Activated CD4-positive, alpha-beta memory T cell treated with anti-CD3 and anti-CD28 coated beads, Interleukin-2, amount 10 ng/mL, durations not matched to agents 7 days and 5 days (primary cell): ENCODE results near the gene CUL9. TPM values are rescaled to one million over a fixed set of nuclear protein-coding genes. Genes with fewer than 3 reads are reported as not detected.
"Not testable (repeated sequence)": the region's sequence is repeated elsewhere in the genome, so short reads cannot be mapped to it uniquely, and the experiment has no call there.

ENCODE experiments used
- CTCF ChIA-PET: fragments of 350-600 bp; sonication (Branson Sonifier 250); formaldehyde crosslinking; loops from one replicate; lab custom pipeline; 2021; ENCODE audit warnings: antibody characterized with exemption, inconsistent platforms; lab: Charles Lee
- POLR2A ChIA-PET: fragments of 350-600 bp; sonication (Branson Sonifier 250); formaldehyde crosslinking; loops from one replicate; lab custom pipeline; 2021; ENCODE audit warnings: antibody characterized with exemption; lab: Charles Lee
- DNase-seq: peaks from one replicate; pipeline ENCODE4 v3.0.0-alpha.2; 2020
- H3K27ac Mint-ChIP-seq: one replicate; pipeline ENCODE4 v1.8.0; 2021; ENCODE audit warnings: mild to moderate bottlenecking, mixed read lengths
- H3K27me3 Mint-ChIP-seq: one replicate; pipeline ENCODE4 v1.8.0; 2021; ENCODE audit warnings: mixed read lengths
- H3K36me3 Mint-ChIP-seq: one replicate; pipeline ENCODE4 v1.8.0; 2021; ENCODE audit warnings: low read depth, mixed read lengths
- H3K4me1 Mint-ChIP-seq: one replicate; pipeline ENCODE4 v1.8.0; 2021; ENCODE audit warnings: mixed read lengths
- H3K4me3 Mint-ChIP-seq: one replicate; pipeline ENCODE4 v1.8.0; 2021; ENCODE audit warnings: mild to moderate bottlenecking, mixed read lengths
- H3K9me3 Mint-ChIP-seq: one replicate; pipeline ENCODE4 v1.8.0; 2021; ENCODE audit warnings: mixed read lengths
- total RNA-seq, 2 experiments: library from RNA; stranded (reverse); gene quantifications; one replicate each; pipeline ENCODE4 v1.2.3, GENCODE V29; 2021

CUL9 gene
- total RNA-seq, result 10 to 100 TPM; 45.0 to 45.9 TPM

DNA sequence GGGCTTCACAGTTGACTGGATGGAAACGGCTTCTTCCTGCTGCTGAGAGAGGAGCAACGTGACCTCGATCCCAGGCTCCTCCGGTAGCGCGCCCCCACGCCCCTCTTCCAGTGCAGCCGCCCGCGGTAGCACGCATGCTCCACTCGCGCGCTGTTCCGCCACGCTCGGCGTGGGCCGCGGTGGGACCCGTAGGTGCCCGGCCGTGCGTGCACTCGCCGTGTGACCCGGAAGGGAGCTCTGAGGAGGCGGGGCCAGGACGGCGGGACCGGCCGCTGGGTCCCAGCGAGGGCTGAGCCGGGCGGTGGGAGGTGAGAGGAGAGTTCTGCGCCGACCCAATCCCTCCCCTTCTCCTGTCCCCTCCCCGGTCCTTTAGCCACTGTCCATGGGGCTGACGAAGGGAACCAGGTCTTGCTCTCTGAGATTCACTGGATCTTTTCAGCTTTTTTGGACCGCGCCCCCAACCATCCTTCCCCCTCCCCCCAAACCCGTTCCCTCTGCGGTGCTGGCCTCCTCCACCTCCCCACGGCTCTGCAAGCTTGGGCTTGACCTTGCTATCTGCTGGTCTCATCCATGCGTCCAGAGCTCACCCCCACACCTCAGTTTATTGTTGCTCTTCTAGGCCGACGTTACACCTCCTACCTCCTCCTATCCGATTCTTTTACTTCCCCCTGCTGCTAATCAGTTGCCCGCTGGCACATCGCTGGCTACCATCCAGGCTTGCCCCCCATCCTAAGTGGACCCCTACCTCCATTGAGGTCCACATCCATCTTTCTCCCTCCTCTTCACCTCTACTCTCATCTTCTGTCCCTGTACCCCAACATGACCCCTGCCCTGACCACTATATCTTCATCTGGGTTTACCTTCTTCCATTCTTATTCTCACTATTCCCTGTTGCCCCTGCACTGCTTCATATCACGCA is at the start of gene CUL9:
Gene CUL9, plus strand, starts transcription at position 255 of the 919 bp plus-strand sequence. CDS start 2,115 bp downstream, outside the sequence.
- peaks cover 43% of the 10 kb centered on the region for H3K36me3 Mint-ChIP-seq
- peak within 1 kb of the TSS; percentile 95 for H3K4me3 Mint-ChIP-seq
- ChIA-PET POLR2A (interaction anchor here (0.7 to 5.5 kb wide), 8 partner anchors 8 to 338 kb away, joined by 3 to 51 read pairs (median 4); partner anchors contain the start of genes CNPY3, DNPH1, KLC4 and MRPL2), CTCF (interaction anchor here (0.6 to 1.5 kb wide), 6 partner anchors 9 to 290 kb away, joined by 4 to 5 read pairs (median 5); partner anchors contain the start of genes DNPH1 and SRF)
- peak within 1 kb of the TSS; percentile 53 for H3K27ac Mint-ChIP-seq
- H3K4me1 Mint-ChIP-seq, result peaks cover 46% of the 10 kb centered on the region
- H3K27me3 Mint-ChIP-seq, result no peaks in the 10 kb centered on the region
- no peaks in the 10 kb centered on the region for H3K9me3 Mint-ChIP-seq
- DNase-seq, result peak; percentile 87

DNA sequence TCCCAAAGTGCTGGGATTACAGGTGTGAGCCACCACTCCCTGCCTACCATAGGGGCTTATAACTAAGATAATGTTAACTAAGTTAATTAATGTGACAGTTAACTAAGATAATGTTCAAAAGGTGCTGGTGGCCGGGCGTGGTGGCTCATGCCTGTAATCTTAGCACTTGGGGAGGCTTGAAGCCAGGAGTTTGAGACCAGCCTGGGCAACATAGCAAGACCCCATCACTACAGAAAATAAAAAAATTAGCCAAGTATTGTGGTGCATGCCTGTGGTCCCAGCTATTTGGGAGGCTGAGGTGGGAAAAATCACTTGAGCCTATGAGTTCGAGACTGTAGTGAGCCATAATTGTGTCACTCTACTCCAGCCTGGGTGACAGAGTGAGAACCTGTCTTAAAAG is 43.7 kb upstream of the CUL9 start:
- Mint-ChIP-seq H3K27me3 (no peaks in the 10 kb centered on the region), H3K27ac (no peak overlapping the region), H3K36me3 (no peaks in the 10 kb centered on the region), H3K4me3 (no peak overlapping the region), H3K9me3 (no peaks in the 10 kb centered on the region), H3K4me1 (peaks cover under 1% of the 10 kb centered on the region)
- POLR2A ChIA-PET, result no interaction called here
- CTCF ChIA-PET, result no interaction called here
- DNase-seq, result no peak

DNA sequence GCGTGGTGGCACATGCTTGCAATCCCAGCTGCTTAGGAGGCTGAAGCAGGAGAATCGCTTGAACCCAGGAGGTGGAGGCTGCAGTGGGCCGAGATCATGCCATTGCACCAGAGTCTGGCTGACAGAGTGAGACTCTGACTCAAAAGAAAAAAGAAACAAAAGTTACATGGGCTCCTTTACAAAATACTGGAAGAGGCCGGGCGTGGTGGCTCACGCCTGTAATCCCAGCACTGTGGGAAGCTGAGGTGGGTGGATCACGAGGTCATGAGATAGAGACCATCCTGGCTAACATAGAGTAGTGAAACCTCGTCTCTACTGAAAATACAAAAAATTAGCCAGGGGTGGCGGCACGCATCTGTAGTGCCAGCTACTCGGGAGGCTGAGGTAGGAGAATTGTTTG is 42.0 kb upstream of the CUL9 start:
- H3K36me3 Mint-ChIP-seq, POLR2A ChIA-PET, H3K27ac Mint-ChIP-seq, H3K9me3 Mint-ChIP-seq, H3K27me3 Mint-ChIP-seq, H3K4me1 Mint-ChIP-seq, DNase-seq, H3K4me3 Mint-ChIP-seq: not testable (repeated sequence)
- CTCF ChIA-PET, result interaction anchor here (0.7 kb wide), 1 partner anchor 182 kb away, joined by 3 read pairs; no protein-coding TSS in a partner anchor

DNA sequence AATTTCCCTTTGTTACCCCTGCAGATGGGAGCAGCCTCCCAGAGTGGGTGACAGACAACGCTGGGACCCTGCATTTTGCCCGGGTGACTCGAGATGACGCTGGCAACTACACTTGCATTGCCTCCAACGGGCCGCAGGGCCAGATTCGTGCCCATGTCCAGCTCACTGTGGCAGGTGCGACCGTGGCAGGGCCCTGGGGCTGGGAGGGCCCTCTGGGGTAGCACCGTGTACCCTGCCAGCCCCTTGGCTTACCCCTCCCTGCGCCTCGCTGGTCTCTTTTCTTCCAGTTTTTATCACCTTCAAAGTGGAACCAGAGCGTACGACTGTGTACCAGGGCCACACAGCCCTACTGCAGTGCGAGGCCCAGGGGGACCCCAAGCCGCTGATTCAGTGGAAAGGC is 40.4 kb upstream of the CUL9 start:
- no peak overlapping the region for H3K4me3 Mint-ChIP-seq
- no peak for DNase-seq
- ChIA-PET CTCF (no interaction called here), POLR2A (no interaction called here)
- H3K27ac Mint-ChIP-seq, result no peak overlapping the region
- H3K27me3 Mint-ChIP-seq, result no peaks in the 10 kb centered on the region
- H3K4me1 Mint-ChIP-seq, result peaks cover 10% of the 10 kb centered on the region
- no peaks in the 10 kb centered on the region for H3K36me3 Mint-ChIP-seq
- no peaks in the 10 kb centered on the region for H3K9me3 Mint-ChIP-seq

DNA sequence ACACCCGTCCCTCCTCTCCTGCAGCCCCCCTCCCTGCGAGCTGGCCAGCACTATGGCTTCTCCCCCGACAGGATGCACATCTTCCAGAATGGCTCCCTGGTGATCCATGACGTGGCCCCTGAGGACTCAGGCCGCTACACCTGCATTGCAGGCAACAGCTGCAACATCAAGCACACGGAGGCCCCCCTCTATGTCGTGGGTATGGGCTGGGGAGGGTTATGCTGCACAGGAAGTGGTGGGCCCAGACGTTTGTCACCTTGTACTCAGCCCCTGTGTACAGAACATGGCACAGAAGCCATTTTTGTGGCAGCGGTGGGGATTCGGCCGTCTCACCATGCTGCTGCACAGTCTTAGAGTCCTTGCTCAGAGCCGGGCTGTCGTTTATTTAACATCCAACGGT is 39.9 kb upstream of the CUL9 start:
- DNase-seq, result no peak
- Mint-ChIP-seq H3K4me1 (peaks cover 10% of the 10 kb centered on the region), H3K27ac (no peak overlapping the region), H3K4me3 (no peak overlapping the region), H3K9me3 (no peaks in the 10 kb centered on the region), H3K36me3 (no peaks in the 10 kb centered on the region), H3K27me3 (no peaks in the 10 kb centered on the region)
- ChIA-PET POLR2A (no interaction called here), CTCF (interaction anchor here (0.9 to 2.7 kb wide), 5 partner anchors 8 to 241 kb away, joined by 3 to 15 read pairs (median 11); no protein-coding TSS in a partner anchor)

DNA sequence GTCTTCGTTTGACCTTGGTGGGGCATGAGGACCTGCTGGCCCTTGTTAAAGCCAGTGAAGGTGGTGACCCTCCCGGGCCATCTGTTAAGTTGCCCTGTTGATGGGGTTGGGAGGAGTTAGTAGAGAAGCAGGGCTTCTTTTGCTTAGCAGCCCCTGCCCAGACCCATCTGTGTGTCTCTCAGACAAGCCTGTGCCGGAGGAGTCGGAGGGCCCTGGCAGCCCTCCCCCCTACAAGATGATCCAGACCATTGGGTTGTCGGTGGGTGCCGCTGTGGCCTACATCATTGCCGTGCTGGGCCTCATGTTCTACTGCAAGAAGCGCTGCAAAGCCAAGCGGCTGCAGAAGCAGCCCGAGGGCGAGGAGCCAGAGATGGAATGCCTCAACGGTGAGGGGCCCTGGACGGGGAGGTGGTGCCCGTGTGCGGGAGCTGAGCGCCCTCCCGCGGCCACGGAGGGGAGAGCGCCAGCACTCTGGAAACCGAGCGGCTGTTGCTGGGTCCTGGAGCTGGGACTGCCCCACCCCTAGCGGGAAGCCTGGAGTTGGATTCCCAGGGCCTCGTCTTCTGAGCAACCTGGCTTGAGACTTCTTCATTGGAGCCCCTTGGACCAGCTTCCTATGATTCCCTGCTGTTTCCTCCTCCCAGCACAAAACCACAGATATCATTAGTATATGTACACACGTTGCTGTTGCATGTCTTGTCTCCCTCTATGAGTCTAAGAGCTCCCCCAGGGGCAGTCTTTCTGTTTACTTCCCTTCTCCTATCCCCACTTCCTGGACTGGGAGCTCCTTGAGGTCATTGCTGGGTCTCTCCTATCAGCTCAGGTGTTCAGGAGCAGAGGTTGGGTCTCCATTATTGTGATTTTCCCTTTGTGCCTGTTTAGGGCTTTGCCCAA is 38.5 kb upstream of the CUL9 start:
- no peaks in the 10 kb centered on the region for H3K36me3 Mint-ChIP-seq
- DNase-seq, result peak; percentile 79
- no peaks in the 10 kb centered on the region for H3K27me3 Mint-ChIP-seq
- peaks cover 10% of the 10 kb centered on the region for H3K4me1 Mint-ChIP-seq
- no peak overlapping the region for H3K27ac Mint-ChIP-seq
- no peaks in the 10 kb centered on the region for H3K9me3 Mint-ChIP-seq
- H3K4me3 Mint-ChIP-seq, result no peak overlapping the region
- POLR2A ChIA-PET, result interaction anchor here (0.6 to 1.8 kb wide), 6 partner anchors 88 to 359 kb away, joined by 3 to 5 read pairs (median 4); partner anchors contain the start of genes CUL7, PEX6 and PPP2R5D
- CTCF ChIA-PET, result interaction anchor here (0.5 to 2.7 kb wide), 51 partner anchors 9 to 955 kb away, joined by 3 to 15 read pairs (median 4); partner anchors contain the start of genes CNPY3, CUL7, CUL9 and KLC4

DNA sequence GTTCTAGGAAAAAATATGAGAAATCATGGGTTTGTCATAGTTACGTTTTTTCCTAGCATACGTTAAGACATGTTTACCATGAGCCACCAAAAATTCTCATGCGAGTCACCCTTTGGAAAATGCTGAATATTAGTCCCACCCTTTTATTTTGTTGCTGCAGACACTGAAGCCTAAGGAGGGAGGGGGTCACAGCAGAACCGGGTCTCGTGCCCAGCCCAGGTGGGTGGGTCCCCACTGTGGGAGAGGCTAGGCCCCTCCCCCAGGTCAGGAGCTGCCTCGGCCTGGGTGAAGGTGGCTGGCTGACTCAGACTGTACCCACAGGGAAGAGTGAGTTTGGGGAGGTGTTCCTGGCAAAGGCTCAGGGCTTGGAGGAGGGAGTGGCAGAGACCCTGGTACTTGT is 37.1 kb upstream of the CUL9 start:
- peaks cover 10% of the 10 kb centered on the region for H3K4me1 Mint-ChIP-seq
- H3K36me3 Mint-ChIP-seq, result no peaks in the 10 kb centered on the region
- no peaks in the 10 kb centered on the region for H3K9me3 Mint-ChIP-seq
- POLR2A ChIA-PET, result no interaction called here
- no peaks in the 10 kb centered on the region for H3K27me3 Mint-ChIP-seq
- DNase-seq, result no peak
- CTCF ChIA-PET, result interaction anchor here (1.8 to 2.7 kb wide), 3 partner anchors 19 to 91 kb away, joined by 5 to 8 read pairs (median 7); partner anchors contain the start of gene CUL7
- no peak overlapping the region for H3K27ac Mint-ChIP-seq
- H3K4me3 Mint-ChIP-seq, result no peak overlapping the region

DNA sequence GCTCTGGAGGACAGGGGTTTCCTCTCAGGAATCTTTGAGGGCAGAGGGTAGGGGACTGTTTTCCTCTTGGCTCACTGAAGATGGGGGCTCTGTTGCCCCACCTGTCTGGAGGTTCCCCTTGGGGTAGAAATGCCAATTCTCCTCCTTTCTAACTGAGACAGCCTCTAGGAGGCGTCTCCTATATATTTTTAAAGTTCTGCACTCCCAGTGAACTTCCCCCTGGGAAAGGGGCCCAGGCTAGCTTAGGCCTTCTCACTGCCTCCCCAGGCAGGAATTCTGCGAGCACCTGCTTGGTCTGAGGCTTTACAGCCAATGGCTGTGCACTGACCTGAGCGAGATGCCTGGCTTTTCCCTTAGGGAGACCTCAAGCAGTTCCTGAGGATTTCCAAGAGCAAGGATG is 35.7 kb upstream of the CUL9 start:
- POLR2A ChIA-PET, result no interaction called here
- CTCF ChIA-PET, result no interaction called here
- no peaks in the 10 kb centered on the region for H3K27me3 Mint-ChIP-seq
- no peak for DNase-seq
- H3K4me3 Mint-ChIP-seq, result no peak overlapping the region
- H3K4me1 Mint-ChIP-seq, result peaks cover 10% of the 10 kb centered on the region
- no peaks in the 10 kb centered on the region for H3K36me3 Mint-ChIP-seq
- no peaks in the 10 kb centered on the region for H3K9me3 Mint-ChIP-seq
- no peak overlapping the region for H3K27ac Mint-ChIP-seq

DNA sequence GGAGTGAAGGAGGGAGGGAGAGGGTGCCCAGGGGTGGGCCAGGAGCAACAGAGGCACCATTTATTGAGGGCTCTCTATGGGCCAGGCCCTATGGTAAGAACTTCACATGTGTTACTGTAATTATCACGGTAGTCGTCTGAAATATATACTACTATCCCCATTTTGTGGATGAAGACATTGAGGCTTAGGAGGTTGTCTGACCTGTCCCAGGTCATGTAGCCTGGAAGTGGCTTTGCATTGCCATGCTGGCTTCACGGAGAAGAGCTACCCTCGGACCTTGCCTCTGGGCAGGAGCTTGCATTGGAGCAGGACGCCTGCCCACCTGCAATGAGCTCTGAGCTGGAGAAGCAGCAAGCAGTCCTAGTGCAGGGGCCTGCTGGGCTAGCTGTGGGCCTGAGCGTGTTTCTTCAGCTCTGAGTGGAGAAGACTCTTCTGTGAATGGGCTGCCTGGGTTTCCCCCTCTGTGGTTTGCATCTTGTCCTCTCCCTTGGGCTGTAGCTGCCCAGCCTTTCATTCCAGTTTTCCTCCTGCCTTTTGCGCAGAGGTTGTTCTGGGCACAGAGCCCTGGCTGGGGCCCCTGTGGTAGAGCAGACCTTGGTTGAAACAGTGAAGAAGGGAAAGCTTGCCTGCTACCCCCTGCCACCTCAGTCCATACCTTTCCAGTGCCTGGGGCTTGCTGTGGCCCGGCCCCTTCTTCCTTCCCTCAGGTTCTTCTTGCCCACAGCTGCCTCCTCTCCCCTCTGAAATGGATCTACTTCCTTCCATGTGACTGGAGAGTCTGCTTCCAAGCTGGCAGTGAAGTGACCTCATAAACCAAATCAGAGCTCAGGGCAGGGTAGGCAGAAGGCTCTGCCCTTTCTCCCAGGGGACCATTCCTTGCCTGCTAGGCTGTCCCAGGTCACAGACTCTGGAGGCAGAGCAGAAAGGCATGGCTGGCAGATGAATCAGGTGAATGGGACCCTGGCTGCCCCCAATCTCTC is 35.0 kb upstream of the CUL9 start:
- POLR2A ChIA-PET, result no interaction called here
- CTCF ChIA-PET, result interaction anchor here (1.0 kb wide), 1 partner anchor 34 kb away, joined by 3 read pairs; no protein-coding TSS in a partner anchor
- Mint-ChIP-seq H3K9me3 (no peaks in the 10 kb centered on the region), H3K4me3 (no peak overlapping the region), H3K36me3 (no peaks in the 10 kb centered on the region), H3K4me1 (peaks cover 10% of the 10 kb centered on the region), H3K27me3 (no peaks in the 10 kb centered on the region), H3K27ac (no peak overlapping the region)
- DNase-seq, result no peak

DNA sequence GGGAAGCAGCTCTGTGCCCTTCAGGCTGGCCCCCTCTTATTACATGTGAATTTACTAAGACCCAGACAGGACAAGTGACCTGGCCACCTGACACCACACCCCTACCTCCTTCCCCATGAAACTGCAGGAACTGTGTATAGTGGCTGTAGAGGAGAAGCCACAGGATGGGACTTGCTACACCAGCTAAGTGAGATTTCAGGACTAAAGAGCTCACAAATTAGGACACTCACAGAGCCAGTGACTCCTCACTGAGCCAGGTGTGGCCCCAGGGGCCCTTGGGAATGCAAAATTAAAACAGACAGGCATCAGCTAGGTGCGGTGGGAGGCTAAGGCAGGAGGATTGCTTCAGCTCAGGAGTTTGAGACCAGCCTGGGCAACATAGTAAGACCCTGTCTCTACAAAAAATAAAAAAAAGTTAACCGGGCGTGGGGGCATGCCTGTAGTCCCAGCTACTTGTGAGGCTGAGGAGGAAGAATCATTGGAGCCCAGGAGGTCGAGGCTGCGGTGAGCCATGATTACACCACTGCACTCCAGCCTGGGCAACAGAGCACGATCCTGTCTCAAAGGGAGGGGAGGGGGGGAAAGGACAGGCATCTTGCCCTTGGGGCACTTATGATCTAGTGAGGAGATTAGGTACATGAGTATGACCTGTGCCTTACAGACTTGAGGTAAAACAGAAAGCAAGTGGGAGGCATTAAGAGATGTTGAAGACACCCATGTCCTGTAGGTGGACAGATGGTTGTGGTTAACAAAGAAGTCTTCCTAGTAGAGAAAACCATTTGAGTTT is 34.1 kb upstream of the CUL9 start:
- Mint-ChIP-seq H3K27me3 (no peaks in the 10 kb centered on the region), H3K27ac (no peak overlapping the region), H3K4me3 (no peak overlapping the region), H3K36me3 (no peaks in the 10 kb centered on the region), H3K9me3 (no peaks in the 10 kb centered on the region), H3K4me1 (peaks cover 10% of the 10 kb centered on the region)
- POLR2A ChIA-PET, result no interaction called here
- CTCF ChIA-PET, result interaction anchor here (1.0 kb wide), 1 partner anchor 35 kb away, joined by 3 read pairs; no protein-coding TSS in a partner anchor
- no peak for DNase-seq

DNA sequence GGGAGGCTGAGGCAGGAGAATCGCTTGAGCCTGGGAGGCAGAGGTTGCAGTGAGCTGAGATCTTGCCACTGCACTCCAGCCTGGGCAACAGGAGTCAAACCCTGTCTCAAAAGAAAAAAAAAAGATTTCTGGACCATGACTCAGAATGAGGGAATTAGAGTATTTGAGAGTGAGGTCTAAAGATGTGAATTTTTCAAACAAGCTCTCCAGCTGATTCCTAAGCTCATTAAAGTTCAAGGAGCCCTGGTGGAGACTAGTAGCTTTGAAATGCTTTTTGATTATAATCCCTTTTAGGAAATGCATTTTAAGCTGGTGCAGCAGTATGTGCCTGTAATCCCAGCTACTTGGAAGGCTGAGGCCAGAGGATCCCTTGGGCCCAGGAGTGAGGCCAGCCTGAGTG is 32.7 kb upstream of the CUL9 start:
- POLR2A ChIA-PET, result no interaction called here
- Mint-ChIP-seq H3K27ac (no peak overlapping the region), H3K27me3 (no peaks in the 10 kb centered on the region), H3K4me1 (peaks cover 3% of the 10 kb centered on the region), H3K36me3 (no peaks in the 10 kb centered on the region), H3K4me3 (no peak overlapping the region), H3K9me3 (no peaks in the 10 kb centered on the region)
- CTCF ChIA-PET, result interaction anchor here (1.0 kb wide), 1 partner anchor 80 kb away, joined by 7 read pairs; no protein-coding TSS in a partner anchor
- DNase-seq, result no peak
